GM12874 (cell line): ENCODE data around the gene PIK3C3.

ENCODE experiments used
- CTCF ChIP-seq: IDR thresholded peaks from 2 replicates; pipeline ENCODE4 v1.5.1; 2011; ENCODE audit warnings: low read depth, mild to moderate bottlenecking, control low read depth, low read length, moderate library complexity; ENCODE audit not compliant: insufficient read depth

PIK3C3 gene

GRCh38 chr18:42080340-42080739 lies 125.3 kb downstream of the PIK3C3 start:
- no peak for TF ChIP-seq CTCF

DNA sequence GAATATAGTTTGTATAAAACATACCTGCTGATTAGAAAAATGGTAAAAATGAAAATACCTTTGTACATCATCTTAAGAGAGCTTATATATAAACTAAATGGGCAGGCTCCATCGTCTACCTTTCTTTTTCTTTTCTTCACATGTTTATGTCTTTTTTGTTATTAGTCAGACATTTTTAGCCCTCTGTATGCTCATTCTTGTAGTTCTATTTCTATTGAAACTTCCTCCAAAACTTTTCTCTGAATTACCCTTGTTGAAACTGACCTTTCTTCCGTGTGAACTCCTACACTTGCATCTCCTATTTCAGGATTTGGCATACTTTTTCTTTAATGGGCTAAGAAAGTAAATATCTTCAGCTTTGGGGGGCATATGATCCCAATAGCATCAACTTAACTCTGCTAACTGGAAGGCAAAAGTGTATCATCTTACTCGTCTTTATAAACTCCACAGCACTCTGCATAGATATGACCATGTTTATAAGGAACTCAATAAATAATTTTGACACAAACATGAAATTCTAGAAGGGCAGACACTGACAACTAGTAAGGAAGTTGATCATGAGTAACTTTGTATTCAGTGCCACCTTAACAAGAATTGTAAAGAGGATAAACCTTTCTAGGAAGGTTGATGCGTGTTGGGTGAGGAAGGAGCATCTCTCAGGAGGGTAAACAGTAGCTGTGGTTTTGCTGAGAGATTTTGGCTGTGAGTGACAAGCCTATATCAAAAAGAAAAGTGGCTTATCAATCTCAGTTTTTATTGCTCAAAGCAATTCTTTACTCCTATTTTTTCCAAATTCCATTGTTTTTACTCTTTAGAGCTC lies 127.6 kb downstream of the PIK3C3 start:
- no peak for TF ChIP-seq CTCF

GRCh38 chr18:42086288-42086687 lies 131.3 kb downstream of the PIK3C3 start:
- no peak for TF ChIP-seq CTCF

GRCh38 chr18:42087235-42087634 lies 132.2 kb downstream of the PIK3C3 start:
- no peak for TF ChIP-seq CTCF

DNA sequence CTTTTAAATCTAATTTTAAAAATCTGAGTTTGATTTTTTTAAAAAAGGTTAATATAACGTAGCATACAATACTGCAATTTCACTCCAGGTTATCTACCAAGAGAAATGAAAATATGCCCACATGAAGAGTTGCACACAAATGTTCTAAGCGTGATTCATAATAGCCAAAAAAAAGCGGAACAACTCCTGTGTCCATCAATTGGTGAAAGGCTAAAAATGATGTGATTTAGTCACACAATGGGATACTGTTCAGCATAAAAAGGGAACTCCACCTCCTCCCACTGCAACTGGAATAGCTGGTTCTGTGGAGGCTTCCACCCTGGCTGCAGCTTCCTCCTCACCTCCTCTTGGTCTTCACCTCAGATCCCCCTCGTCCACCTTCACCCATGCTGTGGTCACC lies 132.8 kb downstream of the PIK3C3 start:
- TF ChIP-seq CTCF, result no peak

- no peak for TF ChIP-seq CTCF
Measured at GRCh38 chr18:42092848-42093247, 137.8 kb downstream of the PIK3C3 start.

DNA sequence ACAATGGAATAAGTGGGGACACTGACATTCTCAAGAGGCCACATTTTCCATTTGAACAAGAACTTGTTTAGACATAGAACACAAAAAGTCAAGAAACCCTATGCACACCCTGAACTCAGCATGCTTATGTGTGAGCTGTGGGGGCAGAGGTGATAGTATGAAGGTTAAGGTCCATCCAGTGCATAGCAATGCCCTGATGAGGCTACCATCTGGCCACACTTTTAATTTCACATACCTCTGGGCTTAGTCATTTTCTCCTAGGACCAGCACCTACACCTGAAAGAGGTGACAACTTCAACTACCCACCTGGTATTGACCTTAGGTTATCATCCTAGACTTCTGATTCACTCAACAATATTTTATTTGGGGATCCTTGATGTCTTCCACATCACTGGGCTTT lies 139.8 kb downstream of the PIK3C3 start:
- TF ChIP-seq CTCF, result no peak
